ENCODE measurements around the gene PPP2R2C.

PPP2R2C gene

DNA sequence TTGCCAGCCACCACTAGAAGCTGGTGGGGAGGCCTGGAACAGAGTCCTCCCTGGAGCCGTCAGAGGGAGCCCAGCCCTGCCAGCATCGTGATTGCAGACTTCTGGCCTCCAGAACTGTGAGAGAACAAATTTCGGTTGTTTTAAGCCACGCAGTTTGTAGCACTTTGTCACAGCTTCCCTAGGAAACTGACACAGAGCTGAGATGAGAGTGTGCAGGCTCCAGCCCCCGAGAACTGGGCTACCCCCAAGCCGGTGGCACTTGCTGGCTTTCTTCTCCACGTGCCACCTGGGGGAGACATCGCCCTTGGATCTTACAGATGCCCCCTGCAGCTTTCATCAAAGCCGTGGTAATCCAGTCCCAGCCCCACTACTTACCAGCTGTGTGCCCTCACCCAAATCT lies 83.7 kb downstream of the PPP2R2C start:
- DNase-seq (ENCODE audit: low spot score): no peak
- TF ChIP-seq, protein P1, sequence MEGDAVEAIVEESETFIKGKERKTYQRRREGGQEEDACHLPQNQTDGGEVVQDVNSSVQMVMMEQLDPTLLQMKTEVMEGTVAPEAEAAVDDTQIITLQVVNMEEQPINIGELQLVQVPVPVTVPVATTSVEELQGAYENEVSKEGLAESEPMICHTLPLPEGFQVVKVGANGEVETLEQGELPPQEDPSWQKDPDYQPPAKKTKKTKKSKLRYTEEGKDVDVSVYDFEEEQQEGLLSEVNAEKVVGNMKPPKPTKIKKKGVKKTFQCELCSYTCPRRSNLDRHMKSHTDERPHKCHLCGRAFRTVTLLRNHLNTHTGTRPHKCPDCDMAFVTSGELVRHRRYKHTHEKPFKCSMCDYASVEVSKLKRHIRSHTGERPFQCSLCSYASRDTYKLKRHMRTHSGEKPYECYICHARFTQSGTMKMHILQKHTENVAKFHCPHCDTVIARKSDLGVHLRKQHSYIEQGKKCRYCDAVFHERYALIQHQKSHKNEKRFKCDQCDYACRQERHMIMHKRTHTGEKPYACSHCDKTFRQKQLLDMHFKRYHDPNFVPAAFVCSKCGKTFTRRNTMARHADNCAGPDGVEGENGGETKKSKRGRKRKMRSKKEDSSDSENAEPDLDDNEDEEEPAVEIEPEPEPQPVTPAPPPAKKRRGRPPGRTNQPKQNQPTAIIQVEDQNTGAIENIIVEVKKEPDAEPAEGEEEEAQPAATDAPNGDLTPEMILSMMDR (conservative IDR thresholded peaks at IDR 0.05; ENCODE audit: low read depth): no peak
- ChIA-PET POLR2A (ENCODE audit: low non-redundant PET) (no interaction called here), CTCF (no interaction called here)
- H3K27ac ChIP-seq: no peak overlapping the region

DNA sequence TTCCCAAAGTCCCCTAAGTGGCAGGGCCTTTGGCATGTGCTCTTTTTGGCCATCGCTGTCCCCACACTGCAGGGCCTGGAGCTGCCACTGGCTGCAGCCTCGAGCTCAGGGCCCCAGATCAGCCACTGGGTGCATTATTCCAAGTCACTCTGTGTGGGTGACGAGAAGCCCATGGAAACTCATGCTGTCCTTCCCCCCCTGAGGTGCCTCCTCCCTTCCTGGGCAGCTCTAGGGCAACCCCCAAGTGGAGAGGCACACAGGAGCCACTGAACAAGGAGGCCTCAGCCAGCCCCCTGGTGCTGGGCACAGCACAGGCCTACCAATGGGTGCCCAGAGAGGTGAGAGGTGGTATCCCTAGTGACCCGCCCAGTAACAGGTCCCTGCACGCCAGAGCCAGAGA lies 84.5 kb downstream of the PPP2R2C start:
- CTCF ChIA-PET: no interaction called here
- POLR2A ChIA-PET (ENCODE audit: low non-redundant PET): no interaction called here
- no peak overlapping the region for H3K27ac ChIP-seq
- TF ChIP-seq, protein P1 (conservative IDR thresholded peaks at IDR 0.05; ENCODE audit: low read depth): no peak
- DNase-seq (ENCODE audit: low spot score): no peak

DNA sequence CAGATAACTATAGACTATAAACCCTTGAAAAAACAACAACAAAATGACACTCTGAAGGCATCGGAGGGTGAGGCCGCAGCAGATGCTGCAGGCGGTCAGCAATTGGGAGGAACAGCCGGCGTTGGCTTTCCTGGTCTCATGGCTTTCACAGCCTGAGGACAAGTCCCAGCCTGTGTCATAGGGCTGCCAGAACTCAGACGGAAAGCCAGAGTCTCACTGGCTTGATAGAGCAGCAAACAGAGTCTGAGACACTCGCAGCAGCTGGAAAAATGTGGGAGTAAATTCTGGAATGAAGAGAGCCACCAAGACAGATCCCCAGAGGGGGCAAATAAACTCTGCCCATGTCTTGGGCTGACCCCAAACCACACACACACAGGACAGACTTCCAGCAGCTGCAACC lies 86.3 kb downstream of the PPP2R2C start:
- DNase-seq (ENCODE audit: low spot score): peak; percentile 12
- H3K27ac ChIP-seq: peak overlapping the region; percentile 49; the same call in 1 of the 2 replicates
- TF ChIP-seq, protein P1 (conservative IDR thresholded peaks at IDR 0.05; ENCODE audit: low read depth): no peak
- ChIA-PET POLR2A (ENCODE audit: low non-redundant PET) (no interaction called here), CTCF (interaction anchor here (0.7 to 0.8 kb wide), 2 partner anchors 27 to 136 kb away, joined by 3 to 4 read pairs; no protein-coding TSS in a partner anchor)

DNA sequence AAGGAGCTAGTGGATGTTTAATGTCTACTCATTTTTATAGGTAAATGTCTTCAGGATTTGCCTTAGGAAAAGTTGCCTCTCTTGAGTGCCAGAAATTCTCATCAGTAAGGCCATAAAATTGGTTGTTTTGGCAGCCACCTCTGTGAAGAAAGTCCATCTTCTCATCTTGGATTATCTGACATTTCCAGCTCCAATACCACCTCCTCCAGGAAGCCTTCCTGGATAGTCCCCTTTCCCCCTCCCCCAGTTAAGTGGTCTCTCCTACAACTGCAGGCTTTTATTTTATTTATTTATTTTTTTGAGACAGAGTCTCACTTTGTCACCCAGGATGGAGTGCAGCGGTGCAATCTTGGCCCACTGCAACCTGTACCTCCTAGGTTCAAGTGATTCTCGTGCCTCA lies 87.1 kb downstream of the PPP2R2C start:
- DNase-seq (ENCODE audit: low spot score): no peak
- POLR2A ChIA-PET (ENCODE audit: low non-redundant PET): no interaction called here
- no peak overlapping the region for H3K27ac ChIP-seq
- TF ChIP-seq, protein P1 (conservative IDR thresholded peaks at IDR 0.05; ENCODE audit: low read depth): no peak
- CTCF ChIA-PET: interaction anchor here (0.7 to 0.8 kb wide), 3 partner anchors 26 to 238 kb away, joined by 3 to 4 read pairs (median 3); no protein-coding TSS in a partner anchor

DNA sequence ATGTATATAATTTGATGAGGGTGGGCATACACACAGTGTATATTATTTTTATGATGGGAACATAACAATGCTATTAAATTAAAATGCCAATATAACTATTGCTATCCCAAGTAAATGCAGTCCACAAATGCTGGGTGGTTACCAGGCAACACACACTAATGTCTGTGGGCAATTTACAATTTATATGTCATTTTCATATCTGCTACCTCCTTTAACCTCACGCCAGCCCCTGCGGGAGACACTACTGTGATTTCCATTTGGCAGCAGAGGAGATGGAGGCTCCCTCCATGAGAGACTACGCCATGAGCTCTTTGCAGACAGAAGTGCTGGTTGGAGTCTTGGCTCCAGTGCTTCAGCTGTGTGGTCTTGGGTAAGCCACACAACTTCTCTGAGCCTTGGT lies 87.9 kb downstream of the PPP2R2C start:
- POLR2A ChIA-PET (ENCODE audit: low non-redundant PET): interaction anchor here (0.6 kb wide), 1 partner anchor 20 kb away, joined by 3 read pairs; no protein-coding TSS in a partner anchor
- CTCF ChIA-PET: interaction anchor here (0.6 to 0.7 kb wide), 2 partner anchors 134 to 135 kb away, joined by 3 to 4 read pairs; no protein-coding TSS in a partner anchor
- H3K27ac ChIP-seq: no peak overlapping the region
- TF ChIP-seq, protein P1 (conservative IDR thresholded peaks at IDR 0.05; ENCODE audit: low read depth): no peak
- no peak for DNase-seq (ENCODE audit: low spot score)

DNA sequence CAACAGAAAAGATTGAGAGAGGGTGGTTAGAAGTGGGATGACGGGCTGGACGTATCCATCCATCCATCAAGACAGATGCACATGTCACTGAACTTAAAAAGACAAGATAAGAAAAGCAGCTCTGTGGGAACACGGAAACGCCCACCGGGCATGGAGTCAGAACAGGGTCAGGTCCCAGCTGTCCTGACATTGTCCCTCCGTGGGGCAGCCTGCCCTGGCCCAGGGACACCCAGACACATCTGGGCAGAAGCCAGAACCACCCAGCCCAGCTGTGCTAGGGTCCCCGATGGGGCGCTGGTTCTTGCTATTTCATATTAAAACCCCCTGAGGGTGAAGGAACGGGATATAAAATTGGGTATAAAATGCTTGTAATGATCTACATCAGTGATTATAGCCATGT lies 88.5 kb downstream of the PPP2R2C start:
- TF ChIP-seq, protein P1 (conservative IDR thresholded peaks at IDR 0.05; ENCODE audit: low read depth): no peak
- POLR2A ChIA-PET (ENCODE audit: low non-redundant PET): interaction anchor here (0.6 kb wide), 1 partner anchor 19 kb away, joined by 3 read pairs; no protein-coding TSS in a partner anchor
- CTCF ChIA-PET: interaction anchor here (0.7 kb wide), 1 partner anchor 134 kb away, joined by 3 read pairs; no protein-coding TSS in a partner anchor
- no peak for DNase-seq (ENCODE audit: low spot score)
- no peak overlapping the region for H3K27ac ChIP-seq

All from RWPE1 (cell line).